Urinary bladder (tissue), 4 donors: ENCODE measurements around the gene NKD1. TPM values are rescaled to one million over a fixed set of nuclear protein-coding genes. Genes with fewer than 3 reads are reported as not detected.

ENCODE experiments used
- DNase-seq: peaks from one replicate; pipeline ENCODE4 v3.0.0-alpha.2; 2015; ENCODE audit errors: extremely low spot score
- H3K27ac ChIP-seq: one replicate; pipeline ENCODE4 v1.5.1; 2013; ENCODE audit warnings: low read depth, mild to moderate bottlenecking, moderate library complexity
- H3K36me3 ChIP-seq: one replicate; pipeline ENCODE4 v1.6.1; 2013; ENCODE audit warnings: mild to moderate bottlenecking, moderate library complexity; ENCODE audit not compliant: insufficient read depth
- H3K4me1 ChIP-seq: one replicate; pipeline ENCODE4 v1.6.1; 2013; ENCODE audit warnings: mild to moderate bottlenecking, moderate library complexity; ENCODE audit not compliant: insufficient read depth
- H3K4me3 ChIP-seq: one replicate; pipeline ENCODE4 v1.5.1; 2013; ENCODE audit warnings: low read depth, low read length
- WGBS: extraction: QIAGEN DNeasy Blood & Tissue Kit; methylation state at CpG from one replicate; pipeline ENCODE4 v1.1.7; 2013; 5-methylcytosine and 5-hydroxymethylcytosine counted together
- polyA plus RNA-seq: library from polyadenylated mRNA; stranded (reverse); fragments of 200-250 nt; gene quantifications from one replicate; pipeline ENCODE4 v1.2.3, GENCODE V29; 2013
- total RNA-seq: library from RNA; depleted of rRNA; stranded (reverse); fragments of >200 nt; gene quantifications from one replicate; pipeline ENCODE4 v1.2.3, GENCODE V29; 2014
- donor health status: healthy with polysubstance abuse.
- donor health status: healthy.

The NKD1 gene
- total and polyA plus RNA-seq, 2 donors, result 5.9 to 6.2 TPM

DNA sequence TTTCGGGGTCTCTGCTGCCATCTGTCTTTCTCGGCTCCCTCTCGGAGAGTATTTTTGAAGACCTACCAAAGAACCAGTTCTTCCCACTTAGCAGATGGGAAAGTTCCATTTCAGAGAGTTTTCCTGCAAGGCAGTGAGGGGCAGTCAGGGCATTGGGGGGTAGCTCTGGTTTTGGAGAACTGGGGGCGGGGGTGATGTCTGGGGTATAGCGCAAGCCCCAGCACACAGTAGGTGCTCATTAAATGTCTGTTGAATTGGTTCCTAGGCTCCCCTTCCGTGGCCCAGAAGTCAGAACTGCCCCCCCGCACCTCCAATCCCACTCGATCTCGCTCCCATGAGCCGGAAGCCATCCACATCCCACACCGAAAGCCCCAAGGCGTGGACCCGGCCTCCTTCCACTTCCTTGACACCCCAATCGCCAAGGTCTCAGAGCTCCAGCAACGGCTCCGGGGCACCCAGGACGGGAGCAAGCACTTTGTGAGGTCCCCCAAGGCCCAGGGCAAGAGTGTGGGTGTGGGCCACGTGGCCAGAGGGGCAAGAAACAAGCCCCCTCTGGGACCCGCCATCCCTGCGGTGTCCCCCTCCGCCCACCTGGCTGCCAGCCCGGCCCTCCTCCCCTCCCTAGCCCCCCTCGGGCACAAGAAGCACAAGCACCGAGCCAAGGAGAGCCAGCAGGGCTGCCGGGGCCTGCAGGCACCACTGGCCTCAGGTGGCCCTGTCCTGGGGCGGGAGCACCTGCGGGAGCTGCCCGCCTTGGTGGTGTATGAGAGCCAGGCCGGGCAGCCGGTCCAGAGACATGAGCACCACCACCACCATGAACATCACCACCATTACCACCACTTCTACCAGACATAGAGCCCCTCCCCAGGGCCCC, 85.0 kb downstream of the NKD1 start:
- Histone ChIP-seq H3K36me3 (no peaks in the 10 kb centered on the region), H3K27ac (no peak overlapping the region), H3K4me1 (no peaks in the 10 kb centered on the region), H3K4me3 (no peak overlapping the region)
- WGBS, result 92% methylated on average over 30 of the region's 30 CpGs
- no peak for DNase-seq

GRCh38 chr16:50634090-50634489, 85.9 kb downstream of the NKD1 start:
- no peaks in the 10 kb centered on the region for H3K4me1 ChIP-seq
- WGBS, result 90% methylated on average over 7 of the region's 7 CpGs
- no peaks in the 10 kb centered on the region for H3K36me3 ChIP-seq
- DNase-seq, result no peak
- H3K27ac ChIP-seq, result no peak overlapping the region
- no peak overlapping the region for H3K4me3 ChIP-seq

GRCh38 chr16:50634947-50635346, 86.8 kb downstream of the NKD1 start:
- no peaks in the 10 kb centered on the region for H3K4me1 ChIP-seq
- H3K27ac ChIP-seq, result no peak overlapping the region
- no peak overlapping the region for H3K4me3 ChIP-seq
- 96% methylated on average over 1 of the region's 1 CpG for WGBS
- DNase-seq, result no peak
- H3K36me3 ChIP-seq, result no peaks in the 10 kb centered on the region

DNA sequence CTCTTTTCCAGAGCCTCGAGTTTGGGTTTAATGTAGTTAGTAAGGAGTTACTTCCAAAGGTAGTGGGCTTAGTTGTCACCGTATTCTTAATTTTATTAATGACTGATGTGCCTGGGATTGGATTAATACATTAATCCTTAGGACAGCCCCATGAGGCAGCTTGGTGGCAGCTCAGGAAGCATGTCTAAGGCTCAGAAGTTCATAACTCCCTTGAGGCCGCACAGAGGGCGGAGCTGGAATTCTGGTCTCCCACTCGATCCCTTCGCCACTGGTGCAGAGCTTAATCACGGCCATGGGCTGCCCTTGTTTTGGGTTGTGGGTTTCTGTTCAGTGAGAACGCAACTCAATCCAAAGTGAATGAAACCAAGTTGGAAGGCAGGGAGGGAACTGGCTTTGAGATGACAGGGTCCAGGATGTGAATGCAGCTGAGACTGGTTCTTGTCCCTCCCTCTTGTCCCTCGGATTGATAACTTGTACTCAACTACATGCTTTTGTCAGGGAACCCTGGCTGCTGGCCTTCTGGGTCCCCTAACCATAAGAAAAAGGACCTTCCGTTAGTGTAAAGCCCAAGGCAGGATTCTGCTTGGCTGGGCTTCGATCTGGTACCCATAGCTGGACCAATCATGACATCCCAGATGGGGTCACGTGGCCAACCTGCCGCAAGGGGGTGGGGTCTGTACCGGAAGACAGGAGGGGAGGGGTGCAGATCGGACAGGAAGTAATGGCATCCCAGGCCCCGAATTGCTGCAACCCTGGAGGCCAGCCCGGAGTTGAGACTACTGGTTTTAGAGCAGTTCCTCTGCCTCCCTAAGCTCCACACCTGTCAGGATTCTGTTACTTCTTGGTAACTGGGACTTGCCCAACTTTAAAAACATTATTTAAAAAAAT, 87.6 kb downstream of the NKD1 start:
- no peaks in the 10 kb centered on the region for H3K36me3 ChIP-seq
- no peaks in the 10 kb centered on the region for H3K4me1 ChIP-seq
- WGBS, result 74% methylated on average over 17 of the region's 17 CpGs
- no peak overlapping the region for H3K27ac ChIP-seq
- no peak for DNase-seq
- no peak overlapping the region for H3K4me3 ChIP-seq

GRCh38 chr16:50636753-50637374, 88.7 kb downstream of the NKD1 start:
- no peak overlapping the region for H3K27ac ChIP-seq
- no peaks in the 10 kb centered on the region for H3K4me1 ChIP-seq
- WGBS, result 92% methylated on average over 10 of the region's 10 CpGs
- DNase-seq, result no peak
- no peak overlapping the region for H3K4me3 ChIP-seq
- H3K36me3 ChIP-seq, result no peaks in the 10 kb centered on the region

GRCh38 chr16:50637716-50638602, 89.8 kb downstream of the NKD1 start:
- Histone ChIP-seq H3K27ac (no peak overlapping the region), H3K36me3 (no peaks in the 10 kb centered on the region), H3K4me3 (no peak overlapping the region), H3K4me1 (no peaks in the 10 kb centered on the region)
- no peak for DNase-seq
- 80% methylated on average over 13 of the region's 13 CpGs for WGBS

- no peaks in the 10 kb centered on the region for H3K36me3 ChIP-seq
- no peak for DNase-seq
- H3K27ac ChIP-seq, result no peak overlapping the region
- no peak overlapping the region for H3K4me3 ChIP-seq
- 87% methylated on average over 8 of the region's 8 CpGs for WGBS
- no peaks in the 10 kb centered on the region for H3K4me1 ChIP-seq
Measured at GRCh38 chr16:50638816-50639670, 90.8 kb downstream of the NKD1 start.

GRCh38 chr16:50640391-50640790, 92.2 kb downstream of the NKD1 start:
- WGBS, result 97% methylated on average over 1 of the region's 1 CpG
- DNase-seq, result no peak
- Histone ChIP-seq H3K4me3 (no peak overlapping the region), H3K4me1 (no peaks in the 10 kb centered on the region), H3K27ac (no peak overlapping the region), H3K36me3 (no peaks in the 10 kb centered on the region)

DNA sequence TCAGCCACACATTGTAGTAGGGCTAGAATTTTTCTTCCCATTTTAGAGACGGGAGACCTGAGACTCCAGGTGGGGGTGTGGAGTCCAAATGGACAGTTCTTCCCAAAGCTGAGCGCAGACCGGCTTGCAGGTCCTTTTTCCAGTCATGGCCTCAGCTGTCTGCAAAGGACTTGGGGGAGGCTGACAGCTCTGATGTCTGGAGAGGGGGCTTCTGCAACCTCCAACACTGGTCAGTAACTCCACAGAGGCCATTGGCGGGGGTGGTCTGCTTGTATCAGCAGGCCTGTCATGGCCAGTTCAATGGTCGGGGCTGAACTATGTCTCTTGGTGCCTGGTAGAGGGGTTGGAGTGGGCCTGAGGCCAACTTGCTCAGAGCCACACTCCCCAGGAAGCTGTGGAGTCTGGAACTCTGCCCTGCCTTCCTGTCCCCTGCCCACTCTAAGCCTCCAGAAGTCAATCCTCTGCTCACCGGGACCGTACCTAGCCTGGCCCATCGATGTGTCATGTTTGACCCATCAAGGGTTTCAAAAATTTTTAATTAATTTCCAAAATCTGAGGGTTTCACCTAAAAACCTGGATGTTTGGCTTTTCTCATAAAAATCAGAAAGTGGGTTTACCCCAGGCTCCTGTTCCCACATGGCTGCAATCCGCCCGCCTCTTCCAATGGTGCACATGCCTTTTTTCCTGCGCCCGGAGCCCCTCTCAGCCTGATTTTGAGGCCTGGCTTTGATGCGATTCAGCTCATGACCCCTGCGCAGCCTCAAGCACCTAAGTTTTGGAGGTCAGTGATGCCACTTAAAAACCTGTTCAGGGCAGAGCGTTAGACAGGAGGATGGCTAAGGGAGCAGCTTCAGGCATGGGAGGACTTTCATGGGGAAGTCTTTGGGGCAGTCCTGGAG, 93.0 kb downstream of the NKD1 start:
- Histone ChIP-seq H3K36me3 (no peaks in the 10 kb centered on the region), H3K4me3 (no peak overlapping the region), H3K27ac (no peak overlapping the region), H3K4me1 (no peaks in the 10 kb centered on the region)
- no peak for DNase-seq
- WGBS, result 88% methylated on average over 15 of the region's 15 CpGs

DNA sequence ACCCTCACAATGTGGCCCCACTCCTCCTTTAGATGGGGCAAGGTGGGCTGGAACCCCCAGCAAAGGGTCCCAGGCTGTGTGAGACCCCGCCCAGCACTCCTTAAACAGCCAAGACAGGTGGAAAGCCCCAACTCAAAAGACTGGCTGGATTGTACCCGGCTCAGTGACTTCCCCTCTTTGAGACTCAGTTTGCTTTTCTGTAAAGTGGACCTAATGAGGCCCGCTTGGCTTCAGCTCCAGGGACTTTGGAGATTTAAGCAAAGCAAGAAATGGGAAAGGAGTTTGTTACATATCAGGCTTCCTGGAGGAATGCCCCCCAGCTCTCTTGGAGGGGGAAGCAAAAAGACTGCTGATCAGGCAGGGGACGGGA, 93.6 kb downstream of the NKD1 start:
- no peak overlapping the region for H3K27ac ChIP-seq
- H3K36me3 ChIP-seq, result no peaks in the 10 kb centered on the region
- WGBS, result 94% methylated on average over 4 of the region's 4 CpGs
- no peaks in the 10 kb centered on the region for H3K4me1 ChIP-seq
- H3K4me3 ChIP-seq, result no peak overlapping the region
- no peak for DNase-seq

- Histone ChIP-seq H3K4me3 (no peak overlapping the region), H3K36me3 (no peaks in the 10 kb centered on the region), H3K27ac (no peak overlapping the region), H3K4me1 (no peaks in the 10 kb centered on the region)
- no peak for DNase-seq
- WGBS, result 93% methylated on average over 5 of the region's 5 CpGs
Measured at GRCh38 chr16:50642349-50642748, 94.2 kb downstream of the NKD1 start.
